NCI-H146 treated with DMSO at 0.1 percent for 48 hours (cell line): Measurements from ENCODE around the gene ZAP70.

Experiments used
- DNase-seq: peaks from one replicate; lab custom pipeline; 2025; ENCODE audit not compliant: unreplicated experiment; lab: John Stamatoyannopoulos, UW

ZAP70 gene

GRCh38 chr2:97715951-97716694, 2.7 kb downstream of the ZAP70 start:
- DNase-seq = no peak

GRCh38 chr2:97716695-97717612, 3.6 kb downstream of the ZAP70 start:
- no peak for DNase-seq

GRCh38 chr2:97717613-97717995, 4.2 kb downstream of the ZAP70 start:
- DNase-seq = no peak

GRCh38 chr2:97718051-97718882, 4.9 kb downstream of the ZAP70 start:
- DNase-seq = no peak

- no peak for DNase-seq
Observed at GRCh38 chr2:97718942-97719341, 5.6 kb downstream of the ZAP70 start.

- no peak for DNase-seq
Observed at GRCh38 chr2:97719362-97720155, 6.2 kb downstream of the ZAP70 start.

- no peak for DNase-seq
Observed at GRCh38 chr2:97720746-97721145, 7.4 kb downstream of the ZAP70 start.

- DNase-seq = no peak
Observed at GRCh38 chr2:97722227-97722626, 8.9 kb downstream of the ZAP70 start.

- DNase-seq = no peak
Observed at GRCh38 chr2:97723156-97724072, 10.0 kb downstream of the ZAP70 start.

- DNase-seq = no peak
Observed at GRCh38 chr2:97724073-97724410, 10.7 kb downstream of the ZAP70 start.

GRCh38 chr2:97724501-97724900, 11.1 kb downstream of the ZAP70 start:
- DNase-seq = no peak

- DNase-seq = no peak
Observed at GRCh38 chr2:97724946-97725688, 11.7 kb downstream of the ZAP70 start.

GRCh38 chr2:97726261-97727064, 13.1 kb downstream of the ZAP70 start:
- no peak for DNase-seq

- DNase-seq = no peak
Observed at GRCh38 chr2:97727296-97727695, 13.9 kb downstream of the ZAP70 start.

- no peak for DNase-seq
Observed at GRCh38 chr2:97728091-97728731, 14.8 kb downstream of the ZAP70 start.

- no peak for DNase-seq
Observed at GRCh38 chr2:97730245-97730644, 16.9 kb downstream of the ZAP70 start.

GRCh38 chr2:97731274-97732020, 18.1 kb downstream of the ZAP70 start:
- no peak for DNase-seq
